Eye (tissue), 1 donor: ENCODE results near the gene INPP5A.
"Not testable (repeated sequence)": the region's sequence is repeated elsewhere in the genome, so short reads cannot be mapped to it uniquely, and the experiment has no call there.

Experiments
- DNase-seq: peaks from one replicate; pipeline ENCODE4 v3.0.0-alpha.2; 2015

INPP5A gene

GRCh38 chr10:132584081-132584480 lies 46.5 kb downstream of the INPP5A start:
- no peak for DNase-seq

GRCh38 chr10:132585732-132586722 lies 48.4 kb downstream of the INPP5A start:
- no peak for DNase-seq

- no peak for DNase-seq
Measured at GRCh38 chr10:132586739-132587138, 49.2 kb downstream of the INPP5A start.

GRCh38 chr10:132587175-132587574 lies 49.6 kb downstream of the INPP5A start:
- DNase-seq: no peak

- DNase-seq: no peak
Measured at GRCh38 chr10:132588301-132589013, 50.9 kb downstream of the INPP5A start.

GRCh38 chr10:132589015-132589414 lies 51.4 kb downstream of the INPP5A start:
- no peak for DNase-seq

GRCh38 chr10:132589681-132590080 lies 52.1 kb downstream of the INPP5A start:
- DNase-seq: no peak

GRCh38 chr10:132590094-132590751 lies 52.6 kb downstream of the INPP5A start:
- DNase-seq: no peak

- DNase-seq: no peak
Measured at GRCh38 chr10:132590752-132591121, 53.1 kb downstream of the INPP5A start.

GRCh38 chr10:132591166-132591971 lies 53.8 kb downstream of the INPP5A start:
- DNase-seq: no peak

GRCh38 chr10:132592790-132593383 lies 55.3 kb downstream of the INPP5A start:
- no peak for DNase-seq

- no peak for DNase-seq
Measured at GRCh38 chr10:132593389-132593788, 55.8 kb downstream of the INPP5A start.

GRCh38 chr10:132593900-132594876 lies 56.6 kb downstream of the INPP5A start:
- no peak for DNase-seq

GRCh38 chr10:132595021-132595420 lies 57.4 kb downstream of the INPP5A start:
- DNase-seq: no peak

- no peak for DNase-seq
Measured at GRCh38 chr10:132595854-132596253, 58.3 kb downstream of the INPP5A start.

GRCh38 chr10:132596742-132597279 lies 59.2 kb downstream of the INPP5A start:
- DNase-seq: no peak

- DNase-seq: no peak
Measured at GRCh38 chr10:132597654-132598053, 60.1 kb downstream of the INPP5A start.

GRCh38 chr10:132599023-132599618 lies 61.5 kb downstream of the INPP5A start:
- DNase-seq: not testable (repeated sequence)

- no peak for DNase-seq
Measured at GRCh38 chr10:132599732-132600131, 62.1 kb downstream of the INPP5A start.

- no peak for DNase-seq
Measured at GRCh38 chr10:132600416-132600815, 62.8 kb downstream of the INPP5A start.
